OCI-LY1 (cell line): ENCODE results near the gene GIMAP4.

Source experiments
- CTCF ChIP-seq: fragments of 200-600 bp; sonication (generic), shearing (Covaris generic); IDR thresholded peaks from 2 replicates; pipeline ENCODE4 v1.5.1; 2017; ENCODE audit warnings: mild to moderate bottlenecking, antibody characterized with exemption, low read length, moderate library complexity, mixed read lengths
- EZH2 ChIP-seq: fragments of 200-600 bp; sonication (generic), shearing (Covaris generic); IDR thresholded peaks from 2 replicates; pipeline ENCODE4 v1.8.0; 2017; ENCODE audit warnings: borderline replicate concordance, mixed run types, mild to moderate bottlenecking, antibody characterized with exemption, low read length, moderate library complexity, mixed read lengths

GRCh38 chr7:150612925-150613324 lies 45.7 kb downstream of the GIMAP4 start:
- TF ChIP-seq CTCF (no peak), EZH2 (no peak)
